SK-N-MC (cell line): ENCODE data around the gene SCAF4.

Experiments used
- EZH2 ChIP-seq: fragments of 200-600 bp; sonication (generic); IDR thresholded peaks from one replicate; pipeline ENCODE4 v1.6.1; 2017; ENCODE audit warnings: antibody characterized with exemption
- POLR2AphosphoS5 ChIP-seq: IDR thresholded peaks from 2 replicates; pipeline ENCODE4 v1.6.1; 2012; ENCODE audit warnings: mild to moderate bottlenecking, low read depth, low read length, borderline replicate concordance

- no peak for TF ChIP-seq POLR2AphosphoS5
- no peak for TF ChIP-seq EZH2
Observed at GRCh38 chr21:31753949-31754707, 22.2 kb upstream of the SCAF4 start.
